IMR-90 (cell line): ENCODE data around the gene PLXNC1.

Experiments
- BHLHE40 ChIP-seq: fragments of 150-350 bp; IDR thresholded peaks from 2 replicates; pipeline ENCODE4 v1.6.1; 2016; ENCODE audit warnings: mild to moderate bottlenecking, low read depth, low read length
- CEBPB ChIP-seq: IDR thresholded peaks from 2 replicates; pipeline ENCODE4 v1.6.1; 2012; ENCODE audit warnings: low read depth, low read length, improper control_type of control experiment
- CTCF ChIP-seq: conservative IDR thresholded peaks from 2 replicates; pipeline ENCODE4 v1.5.1; 2012; ENCODE audit warnings: mild to moderate bottlenecking, low read depth, low read length, improper control_type of control experiment
- ELK1 ChIP-seq: fragments of 150-350 bp; IDR thresholded peaks from 2 replicates; pipeline ENCODE4 v1.6.1; 2016; ENCODE audit warnings: low read depth, mild to moderate bottlenecking, low read length, moderate library complexity, borderline replicate concordance
- FOS ChIP-seq: fragments of 150-350 bp; IDR thresholded peaks from 2 replicates; pipeline ENCODE4 v1.6.1; 2016; ENCODE audit warnings: low read depth, low read length
- NFE2L2 ChIP-seq: fragments of 150-350 bp; IDR thresholded peaks from 2 replicates; pipeline ENCODE4 v1.6.1; 2016; ENCODE audit warnings: low read depth, mild to moderate bottlenecking, low read length
- POLR2A ChIP-seq: IDR thresholded peaks from 2 replicates; pipeline ENCODE4 v1.6.1; 2012; ENCODE audit warnings: mild to moderate bottlenecking, low read depth, low read length
- RAD21 ChIP-seq: IDR thresholded peaks from 2 replicates; pipeline ENCODE4 v1.6.1; 2012; ENCODE audit warnings: low read length, improper control_type of control experiment
- RCOR1 ChIP-seq: IDR thresholded peaks from 2 replicates; pipeline ENCODE4 v1.6.1; 2012; ENCODE audit warnings: mild to moderate bottlenecking, low read length, improper control_type of control experiment; ENCODE audit not compliant: insufficient replicate concordance
- SMC3 ChIP-seq: fragments of 150-350 bp; IDR thresholded peaks from 2 replicates; pipeline ENCODE4 v1.6.1; 2016; ENCODE audit warnings: low read depth, mild to moderate bottlenecking, antibody characterized with exemption, low read length, moderate library complexity
- USF2 ChIP-seq: fragments of 150-350 bp; IDR thresholded peaks from 2 replicates; pipeline ENCODE4 v1.6.1; 2017; ENCODE audit warnings: mild to moderate bottlenecking, antibody characterized with exemption, low read length, low read depth

GRCh38 chr12:94202245-94203180, 54.1 kb downstream of the PLXNC1 start:
- TF ChIP-seq CTCF (no peak), POLR2A (no peak), ELK1 (no peak), RAD21 (no peak), SMC3 (no peak), BHLHE40 (no peak), NFE2L2 (no peak), USF2 (no peak), FOS (no peak), CEBPB (no peak), RCOR1 (no peak)
